ENCODE measurements around the gene LMOD2. TPM values are rescaled to one million over a fixed set of nuclear protein-coding genes. Genes with fewer than 3 reads are reported as not detected.

The LMOD2 gene
- total and polyA plus RNA-seq, 10 of the 15 experiments (the other 5 are each of a cell fraction or from before 2014, with no cell fraction given): not detected

GRCh38 chr7:123705211-123705901 is 49.7 kb downstream of the LMOD2 start:
- POLR2A ChIA-PET: interaction anchor here (0.7 kb wide), 1 partner anchor 44 kb away, joined by 3 read pairs; no protein-coding TSS in a partner anchor
- Histone ChIP-seq H3K79me2 (ENCODE audit: control insufficient read depth, insufficient read depth, low read length) (peaks cover 4% of the 10 kb centered on the region; the same call in 1 of the 2 replicates), H3K27me3 (replicated peaks in 1 of 2; ENCODE audit: control insufficient read depth in 2 of 2, insufficient read depth in 2 of 2, low read length in 1 of 2) (no peaks in the 10 kb centered on the region), H3K4me2 (ENCODE audit: control insufficient read depth, insufficient read depth) (no peak overlapping the region), H3K36me3 (ENCODE audit: control insufficient read depth in 2 of 2, insufficient read depth in 2 of 2, low read length in 1 of 2) (peaks cover 2 to 4% of the 10 kb centered on the region in 2 experiments; a peak in 3 of 4 replicates), H3K4me3 (no peak overlapping the region), H3K4me1 (ENCODE audit: control insufficient read depth, insufficient read depth, low read length) (no peaks in the 10 kb centered on the region; the same call in 1 of the 2 replicates), H2AFZ (ENCODE audit: control insufficient read depth, low read depth, low read length) (no peak overlapping the region), H3K9ac (ENCODE audit: control insufficient read depth, insufficient read depth, low read length) (no peak overlapping the region), H3K9me3 (replicated peaks; ENCODE audit: control insufficient read depth, insufficient read depth, low read length) (no peaks in the 10 kb centered on the region), H4K20me1 (ENCODE audit: control insufficient read depth, insufficient read depth) (no peaks in the 10 kb centered on the region), H3K27ac (ENCODE audit: control insufficient read depth, insufficient read depth) (no peak overlapping the region)
- WGBS (ENCODE audit: insufficient coverage, insufficient replicate concordance, low lambda C conversion rate, missing lambda C conversion rate): 100% methylated on average over 1 of the region's 1 CpG
- CTCF ChIA-PET: interaction anchor here (0.8 kb wide), 2 partner anchors 167 to 211 kb away, joined by 3 read pairs; no protein-coding TSS in a partner anchor
- ATAC-seq: no peak
- SMC1A ChIA-PET (ENCODE audit: uncharacterized antibody, unreplicated experiment): interaction anchor here (1.5 kb wide), 1 partner anchor 12 kb away, joined by 4 read pairs; no protein-coding TSS in a partner anchor
- peak; percentile 41 for FAIRE-seq
- no TSS peak for BruUV-seq (replicated peaks)
- TF ChIP-seq RUNX3 (IDR thresholded peaks at IDR 0.05; ENCODE audit: low read length): no peak
- intact Hi-C loops (cut with micrococcal nuclease; ENCODE audit: unreplicated experiment) (no loop called here), in situ Hi-C loops (cut with MboI) (no loop called here)
- no peak for DNase-seq (ENCODE audit: low read depth, low spot score)
- RAD21 ChIA-PET (ENCODE audit: unreplicated experiment): interaction anchor here (1.2 kb wide), 1 partner anchor 167 kb away, joined by 5 read pairs; no protein-coding TSS in a partner anchor

DNA sequence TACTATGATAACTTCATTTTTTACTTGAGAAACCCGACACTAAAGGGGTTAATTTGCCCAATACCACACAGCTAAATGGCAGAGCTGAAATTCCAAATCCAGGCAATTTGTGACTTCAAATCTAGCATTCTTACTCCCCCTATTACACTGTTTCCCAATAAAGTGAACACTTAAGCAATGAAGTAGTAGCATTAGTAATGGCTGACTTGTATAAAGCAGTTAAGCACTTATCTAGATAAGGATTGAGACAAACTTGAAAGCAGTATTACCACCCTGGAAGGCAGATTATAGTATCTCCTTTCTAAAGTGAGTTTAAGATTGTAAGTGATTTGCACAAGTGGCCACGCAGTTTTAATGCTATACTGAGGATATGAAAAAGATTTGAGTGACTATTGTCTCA is 53.9 kb downstream of the LMOD2 start:
- in situ Hi-C loops (cut with MboI): no loop called here
- no TSS peak for BruUV-seq (replicated peaks)
- 22% methylated on average over 2 of the region's 2 CpGs for WGBS (ENCODE audit: insufficient coverage, insufficient replicate concordance, low lambda C conversion rate, missing lambda C conversion rate)
- H3K9ac ChIP-seq (ENCODE audit: control insufficient read depth, insufficient read depth, low read length): no peak overlapping the region
- H3K36me3 ChIP-seq (ENCODE audit: control insufficient read depth in 2 of 2, insufficient read depth in 2 of 2, low read length in 1 of 2): peaks cover 2 to 4% of the 10 kb centered on the region in 2 experiments; a peak in 3 of 4 replicates
- H4K20me1 ChIP-seq (ENCODE audit: control insufficient read depth, insufficient read depth): no peaks in the 10 kb centered on the region
- no peak overlapping the region for H3K4me2 ChIP-seq (ENCODE audit: control insufficient read depth, insufficient read depth)
- no peaks in the 10 kb centered on the region for H3K9me3 ChIP-seq (replicated peaks; ENCODE audit: control insufficient read depth, insufficient read depth, low read length)
- no peak overlapping the region for H3K4me3 ChIP-seq
- ATAC-seq: no peak
- ChIA-PET POLR2A (no interaction called here), SMC1A (ENCODE audit: uncharacterized antibody, unreplicated experiment) (interaction anchor here (0.6 to 1.4 kb wide), 5 partner anchors 10 to 116 kb away, joined by 3 to 4 read pairs (median 3); no protein-coding TSS in a partner anchor), RAD21 (ENCODE audit: unreplicated experiment) (interaction anchor here (3.1 kb wide), 1 partner anchor 40 kb away, joined by 11 read pairs; the partner anchor contains the start of gene WASL), CTCF (interaction anchor here (1.0 to 1.2 kb wide), 2 partner anchors 8 to 27 kb away, joined by 4 to 5 read pairs; no protein-coding TSS in a partner anchor)
- H3K79me2 ChIP-seq (ENCODE audit: control insufficient read depth, insufficient read depth, low read length): peaks cover 17% of the 10 kb centered on the region
- intact Hi-C loops (cut with micrococcal nuclease; ENCODE audit: unreplicated experiment): no loop called here
- no peaks in the 10 kb centered on the region for H3K27me3 ChIP-seq (replicated peaks in 1 of 2; ENCODE audit: control insufficient read depth in 2 of 2, insufficient read depth in 2 of 2, low read length in 1 of 2)
- no peak for DNase-seq (ENCODE audit: low read depth, low spot score)
- H2AFZ ChIP-seq (ENCODE audit: control insufficient read depth, low read depth, low read length): no peak overlapping the region
- TF ChIP-seq MTA3 (IDR thresholded peaks at IDR 0.05; ENCODE audit: borderline replicate concordance, low read length): no peak
- no peak for TF ChIP-seq ZBED1 (IDR thresholded peaks at IDR 0.05; ENCODE audit: borderline replicate concordance)
- no peak for TF ChIP-seq SUZ12 (IDR thresholded peaks at IDR 0.05; ENCODE audit: unreplicated experiment)
- no peak for TF ChIP-seq CBFB (IDR thresholded peaks at IDR 0.05; ENCODE audit: low read depth)
- no peak for TF ChIP-seq SP1 (IDR thresholded peaks at IDR 0.05; ENCODE audit: low read depth, low read length)
- no peak for TF ChIP-seq MEF2A (IDR thresholded peaks at IDR 0.05; ENCODE audit: insufficient read depth, low read depth, low read length)
- TF ChIP-seq ETV6 (conservative IDR thresholded peaks at IDR 0.05 in 1 of 2, IDR thresholded peaks at IDR 0.05 in 1 of 2; ENCODE audit: borderline replicate concordance in 1 of 2, low read depth in 1 of 2): no peak
- no peak for TF ChIP-seq TARDBP (IDR thresholded peaks at IDR 0.05; ENCODE audit: borderline replicate concordance)
- no peak for TF ChIP-seq ZNF207 (IDR thresholded peaks at IDR 0.05; ENCODE audit: borderline replicate concordance)
- TF ChIP-seq BCLAF1 (IDR thresholded peaks at IDR 0.05): no peak
- TF ChIP-seq BACH1 (IDR thresholded peaks at IDR 0.05; ENCODE audit: borderline replicate concordance): no peak
- no peak for TF ChIP-seq GABPA (IDR thresholded peaks at IDR 0.05; ENCODE audit: low read depth)
- TF ChIP-seq SIN3A (IDR thresholded peaks at IDR 0.05; ENCODE audit: low read depth, low read length): no peak
- peak overlapping the region; percentile 6; the same call in 1 of the 2 replicates for H3K27ac ChIP-seq (ENCODE audit: control insufficient read depth, insufficient read depth)
- FAIRE-seq: no peak
- H3K4me1 ChIP-seq (ENCODE audit: control insufficient read depth, insufficient read depth, low read length): peaks cover 5% of the 10 kb centered on the region

Data from GM12878 (cell line).